ENCODE data around the gene HYAL4. TPM values are rescaled to one million over a fixed set of nuclear protein-coding genes. Genes with fewer than 3 reads are reported as not detected.
"Not testable (repeated sequence)": the region's sequence is repeated elsewhere in the genome, so short reads cannot be mapped to it uniquely, and the experiment has no call there.

HYAL4 gene
- polyA plus RNA-seq, 1 of the 3 experiments (the other 2 are of a cell fraction) = not detected

DNA sequence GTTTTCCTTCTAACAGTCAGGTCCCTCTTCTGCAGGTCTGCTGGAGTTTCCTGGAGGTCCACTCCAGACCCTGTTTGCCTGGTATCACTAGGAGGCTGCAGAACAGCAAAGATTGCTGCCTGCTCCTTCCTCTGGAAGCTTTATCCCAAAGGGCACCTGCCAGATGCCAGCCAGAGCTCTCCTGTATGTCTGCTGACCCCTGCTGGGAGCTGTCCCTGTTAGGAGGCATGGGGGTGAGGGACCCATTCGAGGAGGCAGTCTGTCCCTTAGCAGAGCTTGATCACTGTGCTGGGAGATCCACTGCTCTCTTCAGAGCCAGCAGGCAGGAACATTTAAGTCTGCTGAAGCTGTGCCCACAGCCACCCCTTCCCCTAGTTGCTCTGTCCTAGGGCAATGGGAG lies 11.5 kb downstream of the HYAL4 start:
- H3K27me3 ChIP-seq (ENCODE audit: insufficient read depth); H3K9me3 ChIP-seq; H3K9ac ChIP-seq; H3F3A ChIP-seq (replicated peaks; ENCODE audit: insufficient read depth); H3K27ac ChIP-seq (ENCODE audit: low read depth in 2 of 2, low read length in 1 of 2); POLR2A ChIA-PET; H2AFZ ChIP-seq (ENCODE audit: low read depth); H3K4me1 ChIP-seq (ENCODE audit: control insufficient read depth in 1 of 2, insufficient read depth in 2 of 2, low read depth in 1 of 2, low read length in 1 of 2); H3K36me3 ChIP-seq (replicated peaks in 1 of 2; ENCODE audit: control insufficient read depth in 1 of 2, insufficient read depth in 2 of 2, low read length in 1 of 2); H3K4me2 ChIP-seq; H3K4me3 ChIP-seq (ENCODE audit: low read depth in 2 of 2, low read length in 1 of 2); H3K79me2 ChIP-seq (ENCODE audit: insufficient read depth); DNase-seq; H3K9me2 ChIP-seq; H4K20me1 ChIP-seq (ENCODE audit: insufficient read depth): not testable (repeated sequence)
- WGBS (ENCODE audit: low lambda C conversion rate) = 0% methylated on average over 1 of the region's 1 CpG
- CTCF ChIA-PET = interaction anchor here (0.6 to 3.9 kb wide), 5 partner anchors 9 to 362 kb away, joined by 3 to 27 read pairs (median 7); no protein-coding TSS in a partner anchor

DNA sequence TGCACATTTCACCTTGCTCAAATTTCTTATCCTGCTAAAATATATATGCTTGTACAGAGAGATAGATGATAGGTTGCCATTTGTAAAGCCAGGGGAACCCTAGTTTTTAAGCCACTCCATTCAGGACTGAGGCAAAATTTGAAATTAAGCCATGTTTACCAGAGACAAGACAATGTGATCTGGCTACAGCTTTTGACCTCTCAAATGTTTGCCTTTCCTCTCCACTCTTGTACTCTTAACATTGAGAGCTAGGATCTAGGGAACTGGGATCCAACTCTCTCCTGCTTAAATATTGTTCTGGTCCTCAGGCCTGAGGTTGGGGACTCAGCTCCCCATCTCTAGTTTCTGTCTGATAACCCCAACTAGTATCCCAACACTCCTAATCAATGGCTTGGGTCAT lies 15.9 kb downstream of the HYAL4 start:
- no peaks in the 10 kb centered on the region for H3K36me3 ChIP-seq (replicated peaks in 1 of 2; ENCODE audit: control insufficient read depth in 1 of 2, insufficient read depth in 2 of 2, low read length in 1 of 2)
- H3K27ac ChIP-seq (ENCODE audit: low read depth in 2 of 2, low read length in 1 of 2) = no peak overlapping the region
- ChIA-PET CTCF (interaction anchor here (0.7 to 1.2 kb wide), 4 partner anchors 11 to 225 kb away, joined by 3 to 5 read pairs (median 3); no protein-coding TSS in a partner anchor), POLR2A (no interaction called here)
- no peak for DNase-seq
- H3K27me3 ChIP-seq (ENCODE audit: insufficient read depth) = no peaks in the 10 kb centered on the region
- H3K79me2 ChIP-seq (ENCODE audit: insufficient read depth) = no peaks in the 10 kb centered on the region
- no peaks in the 10 kb centered on the region for H3K4me1 ChIP-seq (ENCODE audit: control insufficient read depth in 1 of 2, insufficient read depth in 2 of 2, low read depth in 1 of 2, low read length in 1 of 2)
- TF ChIP-seq RCOR1 (IDR thresholded peaks at IDR 0.05; ENCODE audit: low read length) (no peak), EZH2phosphoT487 (IDR thresholded peaks at IDR 0.05; ENCODE audit: borderline replicate concordance, low read depth) (no peak), GABPA (IDR thresholded peaks at IDR 0.05; ENCODE audit: low read depth) (no peak), FOXJ3 (CRISPR knock-in tag; IDR thresholded peaks at IDR 0.05) (no peak), FOSL2 (IDR thresholded peaks at IDR 0.05; ENCODE audit: borderline replicate concordance, low read depth) (no peak), ELF1 (IDR thresholded peaks at IDR 0.05) (no peak)
- TF ChIP-seq, protein P1, sequence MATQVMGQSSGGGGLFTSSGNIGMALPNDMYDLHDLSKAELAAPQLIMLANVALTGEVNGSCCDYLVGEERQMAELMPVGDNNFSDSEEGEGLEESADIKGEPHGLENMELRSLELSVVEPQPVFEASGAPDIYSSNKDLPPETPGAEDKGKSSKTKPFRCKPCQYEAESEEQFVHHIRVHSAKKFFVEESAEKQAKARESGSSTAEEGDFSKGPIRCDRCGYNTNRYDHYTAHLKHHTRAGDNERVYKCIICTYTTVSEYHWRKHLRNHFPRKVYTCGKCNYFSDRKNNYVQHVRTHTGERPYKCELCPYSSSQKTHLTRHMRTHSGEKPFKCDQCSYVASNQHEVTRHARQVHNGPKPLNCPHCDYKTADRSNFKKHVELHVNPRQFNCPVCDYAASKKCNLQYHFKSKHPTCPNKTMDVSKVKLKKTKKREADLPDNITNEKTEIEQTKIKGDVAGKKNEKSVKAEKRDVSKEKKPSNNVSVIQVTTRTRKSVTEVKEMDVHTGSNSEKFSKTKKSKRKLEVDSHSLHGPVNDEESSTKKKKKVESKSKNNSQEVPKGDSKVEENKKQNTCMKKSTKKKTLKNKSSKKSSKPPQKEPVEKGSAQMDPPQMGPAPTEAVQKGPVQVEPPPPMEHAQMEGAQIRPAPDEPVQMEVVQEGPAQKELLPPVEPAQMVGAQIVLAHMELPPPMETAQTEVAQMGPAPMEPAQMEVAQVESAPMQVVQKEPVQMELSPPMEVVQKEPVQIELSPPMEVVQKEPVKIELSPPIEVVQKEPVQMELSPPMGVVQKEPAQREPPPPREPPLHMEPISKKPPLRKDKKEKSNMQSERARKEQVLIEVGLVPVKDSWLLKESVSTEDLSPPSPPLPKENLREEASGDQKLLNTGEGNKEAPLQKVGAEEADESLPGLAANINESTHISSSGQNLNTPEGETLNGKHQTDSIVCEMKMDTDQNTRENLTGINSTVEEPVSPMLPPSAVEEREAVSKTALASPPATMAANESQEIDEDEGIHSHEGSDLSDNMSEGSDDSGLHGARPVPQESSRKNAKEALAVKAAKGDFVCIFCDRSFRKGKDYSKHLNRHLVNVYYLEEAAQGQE (IDR thresholded peaks at IDR 0.05; ENCODE audit: low read depth, low read length) = no peak
- TF ChIP-seq, protein P2, sequence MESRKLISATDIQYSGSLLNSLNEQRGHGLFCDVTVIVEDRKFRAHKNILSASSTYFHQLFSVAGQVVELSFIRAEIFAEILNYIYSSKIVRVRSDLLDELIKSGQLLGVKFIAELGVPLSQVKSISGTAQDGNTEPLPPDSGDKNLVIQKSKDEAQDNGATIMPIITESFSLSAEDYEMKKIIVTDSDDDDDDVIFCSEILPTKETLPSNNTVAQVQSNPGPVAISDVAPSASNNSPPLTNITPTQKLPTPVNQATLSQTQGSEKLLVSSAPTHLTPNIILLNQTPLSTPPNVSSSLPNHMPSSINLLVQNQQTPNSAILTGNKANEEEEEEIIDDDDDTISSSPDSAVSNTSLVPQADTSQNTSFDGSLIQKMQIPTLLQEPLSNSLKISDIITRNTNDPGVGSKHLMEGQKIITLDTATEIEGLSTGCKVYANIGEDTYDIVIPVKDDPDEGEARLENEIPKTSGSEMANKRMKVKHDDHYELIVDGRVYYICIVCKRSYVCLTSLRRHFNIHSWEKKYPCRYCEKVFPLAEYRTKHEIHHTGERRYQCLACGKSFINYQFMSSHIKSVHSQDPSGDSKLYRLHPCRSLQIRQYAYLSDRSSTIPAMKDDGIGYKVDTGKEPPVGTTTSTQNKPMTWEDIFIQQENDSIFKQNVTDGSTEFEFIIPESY (IDR thresholded peaks at IDR 0.05; ENCODE audit: borderline replicate concordance, low read depth) = no peak
- TF ChIP-seq, protein P3, sequence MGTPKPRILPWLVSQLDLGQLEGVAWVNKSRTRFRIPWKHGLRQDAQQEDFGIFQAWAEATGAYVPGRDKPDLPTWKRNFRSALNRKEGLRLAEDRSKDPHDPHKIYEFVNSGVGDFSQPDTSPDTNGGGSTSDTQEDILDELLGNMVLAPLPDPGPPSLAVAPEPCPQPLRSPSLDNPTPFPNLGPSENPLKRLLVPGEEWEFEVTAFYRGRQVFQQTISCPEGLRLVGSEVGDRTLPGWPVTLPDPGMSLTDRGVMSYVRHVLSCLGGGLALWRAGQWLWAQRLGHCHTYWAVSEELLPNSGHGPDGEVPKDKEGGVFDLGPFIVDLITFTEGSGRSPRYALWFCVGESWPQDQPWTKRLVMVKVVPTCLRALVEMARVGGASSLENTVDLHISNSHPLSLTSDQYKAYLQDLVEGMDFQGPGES (IDR thresholded peaks at IDR 0.05; ENCODE audit: low read depth, low read length) = no peak
- no peaks in the 10 kb centered on the region for H3F3A ChIP-seq (replicated peaks; ENCODE audit: insufficient read depth)
- H3K4me3 ChIP-seq (ENCODE audit: low read depth in 2 of 2, low read length in 1 of 2) = no peak overlapping the region
- H2AFZ ChIP-seq (ENCODE audit: low read depth) = no peak overlapping the region
- no peaks in the 10 kb centered on the region for H3K9me2 ChIP-seq
- no peaks in the 10 kb centered on the region for H3K9me3 ChIP-seq
- no peak overlapping the region for H3K4me2 ChIP-seq
- H3K9ac ChIP-seq = no peak overlapping the region
- no peaks in the 10 kb centered on the region for H4K20me1 ChIP-seq (ENCODE audit: insufficient read depth)

Measured in SK-N-SH (cell line).